Aorta (tissue), 5 donors: ENCODE data around the gene CTCF. TPM values are rescaled to one million over a fixed set of nuclear protein-coding genes. Genes with fewer than 3 reads are reported as not detected.

ENCODE experiments used
- ATAC-seq: fragments of 200-7000 bp; cut with Tn5 transposase; one replicate; pipeline ENCODE4 v1.9.1; 2022; ENCODE audit warnings: moderate library complexity; ENCODE audit not compliant: low FRiP score
- DNase-seq, 2 donors: peaks; one replicate each; pipeline ENCODE4 v3.0.0-alpha.2; 2020
- H3K27ac ChIP-seq, 2 donors: one replicate each; pipeline ENCODE4 v1.5.1; 2013; ENCODE audit warnings: low read length in 2 of 2, mild to moderate bottlenecking in 2 of 2, moderate library complexity in 2 of 2, control low read depth in 1 of 2, inconsistent platforms in 1 of 2, low read depth in 1 of 2
- H3K27me3 ChIP-seq, 2 donors: one replicate each; pipeline ENCODE4 v1.6.1; 2013; ENCODE audit warnings: control low read depth in 1 of 2, low read length in 1 of 2, mild to moderate bottlenecking in 1 of 2, moderate library complexity in 1 of 2; ENCODE audit not compliant: insufficient read depth in 2 of 2, control insufficient read depth in 1 of 2
- H3K36me3 ChIP-seq, 2 donors: one replicate each; pipeline ENCODE4 v1.6.1; 2013; ENCODE audit warnings: control low read depth in 1 of 2, low read length in 1 of 2, mild to moderate bottlenecking in 1 of 2; ENCODE audit not compliant: insufficient read depth in 2 of 2, control insufficient read depth in 1 of 2
- H3K4me1 ChIP-seq, 2 donors: one replicate each; pipeline ENCODE4 v1.6.1; 2013; ENCODE audit warnings: low read length in 2 of 2, control low read depth in 1 of 2, mild to moderate bottlenecking in 1 of 2, moderate library complexity in 1 of 2; ENCODE audit not compliant: insufficient read depth in 2 of 2, control insufficient read depth in 1 of 2
- H3K4me3 ChIP-seq, 2 donors: one replicate each; pipeline ENCODE4 v1.5.1; 2013; ENCODE audit warnings: low read length in 2 of 2, control low read depth in 1 of 2, mild to moderate bottlenecking in 1 of 2
- H3K9me3 ChIP-seq: one replicate; pipeline ENCODE4 v1.6.1; 2013; ENCODE audit warnings: mild to moderate bottlenecking, low read length; ENCODE audit not compliant: control insufficient read depth
- WGBS, 2 donors: extraction: QIAGEN DNeasy Blood & Tissue Kit; methylation state at CpG; one replicate each; pipeline ENCODE4 v1.1.7; 2013; 5-methylcytosine and 5-hydroxymethylcytosine counted together
- intact Hi-C, 2 donors: fragments of 100-400 bp; cut with DNase I; formaldehyde crosslinking; loops; one replicate each; pipeline versions ENCODE4 v1.14.2 to v1.15.0; 2022
- polyA plus RNA-seq, 2 donors: library from polyadenylated mRNA; stranded (reverse); fragments of 200-250 nt; gene quantifications; one replicate each; pipeline ENCODE4 v1.2.3, GENCODE V29; 2013
- total RNA-seq, 2 donors: library from RNA; stranded (reverse); fragmentation: NEBNext Ultra II Directional; extraction: Animal tissue kit (Norgen Biotek cat#: 25700); gene quantifications; one replicate each; pipeline ENCODE4 v1.2.1, GENCODE V29; 2021
- donor health status: healthy with polysubstance abuse.
- donor health status: Bipolar disorder and iron deficiency.
- donor health status: DM: no; HTN: no; CAD: no.
- donor health status: DM: no; HTN: no; CAD: no.
- donor health status: DM: yes; HTN: yes; CAD: no.

CTCF gene
- total and polyA plus RNA-seq, 4 donors, result 16.5 to 35.8 (median 27.1) TPM

GRCh38 chr16:67660564-67661028 is 98.3 kb downstream of the CTCF start, which contains the start of gene PARD6A:
Gene PARD6A, plus strand, starts transcription at chr16:67660960. Its CDS starts 79 bp downstream, at chr16:67661039.
- Histone ChIP-seq H3K4me1 (no peaks in the 10 kb centered on the region), H3K36me3 (no peaks in the 10 kb centered on the region), H3K9me3 (no peaks in the 10 kb centered on the region), H3K4me3 (peak within 1 kb of the TSS; percentile 63 to 64), H3K27me3 (no peaks in the 10 kb centered on the region), H3K27ac (peak within 1 kb of the TSS in 1 of 2 donors; percentile 89)
- 0 to 1% methylated on average over 35 to 48 of the region's 48 CpGs for WGBS, 2 donors
- ATAC-seq (peak; percentile 95), DNase-seq (peak; percentile 98)
- intact Hi-C loops, result loop anchor here (2.0 to 5.0 kb wide), 2 partner anchors 98 kb away; partner anchors contain the start of gene CTCF (in 2 of the 2)

- H3K4me1 ChIP-seq, result no peaks in the 10 kb centered on the region
- H3K27ac ChIP-seq, result peak overlapping the region in 1 of 2 donors; percentile 79
- H3K9me3 ChIP-seq, result no peaks in the 10 kb centered on the region
- H3K4me3 ChIP-seq, result peak overlapping the region in 1 of 2 donors; percentile 31
- intact Hi-C loops, result loop anchor here (2.0 to 5.0 kb wide), 2 partner anchors 98 to 99 kb away; partner anchors contain the start of gene CTCF (in 2 of the 2)
- ATAC-seq, result no peak
- WGBS, 2 donors, result 10 to 12% methylated on average over 35 to 39 of the region's 39 CpGs
- no peaks in the 10 kb centered on the region for H3K36me3 ChIP-seq
- no peaks in the 10 kb centered on the region for H3K27me3 ChIP-seq
- DNase-seq, result peak in 1 of 2 donors; percentile 80
Observed at GRCh38 chr16:67661101-67661761, 98.9 kb downstream of the CTCF start.

DNA sequence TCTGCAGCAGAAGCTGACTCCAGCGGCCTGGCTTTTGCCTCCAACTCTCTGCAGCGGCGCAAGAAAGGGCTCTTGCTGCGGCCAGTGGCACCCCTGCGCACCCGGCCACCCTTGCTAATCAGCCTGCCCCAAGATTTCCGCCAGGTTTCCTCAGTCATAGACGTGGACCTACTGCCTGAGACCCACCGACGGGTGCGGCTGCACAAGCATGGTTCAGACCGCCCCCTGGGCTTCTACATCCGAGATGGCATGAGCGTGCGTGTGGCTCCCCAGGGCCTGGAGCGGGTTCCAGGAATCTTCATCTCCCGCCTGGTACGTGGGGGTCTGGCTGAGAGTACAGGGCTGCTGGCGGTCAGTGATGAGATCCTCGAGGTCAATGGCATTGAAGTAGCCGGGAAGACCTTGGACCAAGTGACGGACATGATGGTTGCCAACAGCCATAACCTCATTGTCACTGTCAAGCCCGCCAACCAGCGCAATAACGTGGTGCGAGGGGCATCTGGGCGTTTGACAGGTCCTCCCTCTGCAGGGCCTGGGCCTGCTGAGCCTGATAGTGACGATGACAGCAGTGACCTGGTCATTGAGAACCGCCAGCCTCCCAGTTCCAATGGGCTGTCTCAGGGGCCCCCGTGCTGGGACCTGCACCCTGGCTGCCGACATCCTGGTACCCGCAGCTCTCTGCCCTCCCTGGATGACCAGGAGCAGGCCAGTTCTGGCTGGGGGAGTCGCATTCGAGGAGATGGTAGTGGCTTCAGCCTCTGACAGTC is 99.7 kb downstream of the CTCF start:
- Histone ChIP-seq H3K4me3 (no peak overlapping the region), H3K4me1 (no peaks in the 10 kb centered on the region), H3K36me3 (no peaks in the 10 kb centered on the region), H3K27me3 (no peaks in the 10 kb centered on the region), H3K9me3 (no peaks in the 10 kb centered on the region), H3K27ac (no peak overlapping the region)
- intact Hi-C loops, result loop anchor here (2.0 to 5.0 kb wide), 2 partner anchors 99 to 100 kb away; partner anchors contain the start of gene CTCF (in 2 of the 2)
- peak in 1 of 2 donors; percentile 77 for DNase-seq
- ATAC-seq, result no peak
- WGBS, 2 donors, result 95% methylated on average over 34 of the region's 34 CpGs

DNA sequence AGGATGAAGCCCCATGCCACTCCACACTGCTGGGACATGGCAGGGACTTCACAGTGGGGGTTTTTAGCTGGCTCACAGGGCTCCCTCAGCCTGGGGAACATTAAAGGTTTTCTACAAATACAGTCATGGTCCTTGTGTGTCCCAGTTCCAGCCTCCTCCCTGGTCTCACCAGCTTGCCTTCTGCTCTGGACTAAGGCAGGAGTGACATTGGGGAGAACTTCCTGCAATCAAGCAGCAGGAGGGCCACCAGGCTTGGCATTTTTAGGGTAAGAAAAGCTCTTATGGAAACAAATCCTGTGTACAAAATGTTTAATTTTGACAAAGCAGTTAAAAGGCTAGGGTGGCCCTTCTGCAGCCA is 100.3 kb downstream of the CTCF start:
- ATAC-seq (no peak), DNase-seq (no peak)
- Histone ChIP-seq H3K27ac (no peak overlapping the region), H3K9me3 (no peaks in the 10 kb centered on the region), H3K27me3 (no peaks in the 10 kb centered on the region), H3K4me3 (no peak overlapping the region), H3K36me3 (no peaks in the 10 kb centered on the region), H3K4me1 (no peaks in the 10 kb centered on the region)
- intact Hi-C loops, result loop anchor here in 1 of 2 donors (5.0 kb wide), 1 partner anchor 100 kb away; the partner anchor contains the start of gene CTCF

GRCh38 chr16:67663151-67663876 is 101.0 kb downstream of the CTCF start:
- 83 to 84% methylated on average over 25 of the region's 25 CpGs for WGBS, 2 donors
- Histone ChIP-seq H3K27me3 (no peaks in the 10 kb centered on the region), H3K9me3 (no peaks in the 10 kb centered on the region), H3K36me3 (no peaks in the 10 kb centered on the region), H3K4me1 (no peaks in the 10 kb centered on the region), H3K27ac (no peak overlapping the region), H3K4me3 (no peak overlapping the region)
- DNase-seq (peak in 1 of 2 donors; percentile 75), ATAC-seq (no peak)
- intact Hi-C loops, result loop anchor here in 1 of 2 donors (5.0 kb wide), 1 partner anchor 101 kb away; the partner anchor contains the start of gene CTCF

DNA sequence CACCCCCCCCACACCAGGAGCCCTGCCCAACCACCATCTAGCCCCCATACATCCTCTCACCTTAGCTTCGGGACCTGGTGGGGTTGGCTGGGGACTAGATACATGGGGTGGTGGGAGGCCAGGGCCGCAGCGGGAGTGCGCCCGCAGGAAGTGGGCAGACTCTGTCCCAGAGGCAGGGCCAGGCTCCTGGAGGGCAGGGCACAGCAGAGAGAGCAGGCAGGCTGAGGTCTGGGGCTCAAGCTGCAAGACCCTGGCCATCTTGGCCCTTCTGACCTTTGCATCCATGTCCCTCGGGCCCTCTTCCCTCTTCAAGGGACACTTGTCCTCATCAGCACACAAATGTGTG is 101.5 kb downstream of the CTCF start:
- Histone ChIP-seq H3K36me3 (no peaks in the 10 kb centered on the region), H3K9me3 (no peaks in the 10 kb centered on the region), H3K27me3 (no peaks in the 10 kb centered on the region), H3K27ac (no peak overlapping the region), H3K4me1 (no peaks in the 10 kb centered on the region), H3K4me3 (no peak overlapping the region)
- intact Hi-C loops, result loop anchor here in 1 of 2 donors (5.0 kb wide), 1 partner anchor 102 kb away; the partner anchor contains the start of gene CTCF
- DNase-seq (no peak), ATAC-seq (no peak)
- WGBS, 2 donors, result 88 to 92% methylated on average over 6 of the region's 6 CpGs

GRCh38 chr16:67664258-67664657 is 101.9 kb downstream of the CTCF start:
- no peaks in the 10 kb centered on the region for H3K4me1 ChIP-seq
- 89% methylated on average over 4 of the region's 4 CpGs for WGBS, 2 donors
- H3K36me3 ChIP-seq, result no peaks in the 10 kb centered on the region

GRCh38 chr16:67664871-67665270 is 102.5 kb downstream of the CTCF start:
- H3K36me3 ChIP-seq, result no peaks in the 10 kb centered on the region
- no peaks in the 10 kb centered on the region for H3K9me3 ChIP-seq
- ATAC-seq (no peak), DNase-seq (no peak)
- WGBS, 2 donors, result 93 to 95% methylated on average over 7 of the region's 7 CpGs
- H3K27me3 ChIP-seq, result no peaks in the 10 kb centered on the region
- H3K4me1 ChIP-seq, result no peaks in the 10 kb centered on the region
- intact Hi-C loops, result loop anchor here (5.0 kb wide), 2 partner anchors 103 to 118 kb away; partner anchors contain the start of gene CTCF (in 1 of the 2)
- no peak overlapping the region for H3K27ac ChIP-seq
- no peak overlapping the region for H3K4me3 ChIP-seq

More at GRCh38 chr16:67664258-67664657, 101.9 kb downstream of the CTCF start:
- Histone ChIP-seq H3K27me3 (no peaks in the 10 kb centered on the region), H3K27ac (no peak overlapping the region), H3K4me3 (no peak overlapping the region), H3K9me3 (no peaks in the 10 kb centered on the region)
- ATAC-seq, result no peak
- DNase-seq, result no peak
- intact Hi-C loops, result loop anchor here in 1 of 2 donors (5.0 kb wide), 1 partner anchor 102 kb away; the partner anchor contains the start of gene CTCF
